NCI-H460 (cell line): ENCODE data around the gene PRELID1. TPM values are rescaled to one million over a fixed set of nuclear protein-coding genes. Genes with fewer than 3 reads are reported as not detected.
"Not testable (repeated sequence)": the region's sequence is repeated elsewhere in the genome, so short reads cannot be mapped to it uniquely, and the experiment has no call there.

ENCODE experiments used
- DNase-seq: peaks from one replicate; pipeline ENCODE4 v3.0.0-alpha.2; 2016; ENCODE audit warnings: low read depth; ENCODE audit errors: extremely low read depth
- total RNA-seq: library from RNA; depleted of rRNA; stranded (reverse); fragments of >200 nt; shearing (Covaris generic); gene quantifications from 2 replicates; pipeline ENCODE4 v1.2.3, GENCODE V29; 2014

The PRELID1 gene
- total RNA-seq, 1 experiment from 2014 or later = 192 TPM

DNA sequence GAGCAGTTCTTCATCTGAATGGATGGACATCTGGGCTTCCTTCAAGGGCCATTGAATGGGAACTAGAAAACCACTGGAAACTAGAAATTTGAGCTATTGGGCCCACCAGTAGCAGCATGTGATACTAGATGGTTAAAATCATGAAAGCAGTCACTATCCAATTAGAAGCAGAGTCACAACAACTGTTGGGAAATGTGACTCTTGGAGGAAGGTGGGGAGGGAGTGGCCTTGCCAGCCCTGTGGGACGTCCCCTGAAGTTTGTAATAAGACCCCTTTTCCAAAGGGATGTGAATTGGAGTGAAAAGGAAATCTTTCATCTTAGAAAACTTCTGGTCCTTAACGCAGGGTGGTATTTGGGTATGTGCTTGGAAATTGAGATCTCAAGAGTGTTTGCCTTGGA lies 5.7 kb upstream of the PRELID1 start:
- DNase-seq = no peak

DNA sequence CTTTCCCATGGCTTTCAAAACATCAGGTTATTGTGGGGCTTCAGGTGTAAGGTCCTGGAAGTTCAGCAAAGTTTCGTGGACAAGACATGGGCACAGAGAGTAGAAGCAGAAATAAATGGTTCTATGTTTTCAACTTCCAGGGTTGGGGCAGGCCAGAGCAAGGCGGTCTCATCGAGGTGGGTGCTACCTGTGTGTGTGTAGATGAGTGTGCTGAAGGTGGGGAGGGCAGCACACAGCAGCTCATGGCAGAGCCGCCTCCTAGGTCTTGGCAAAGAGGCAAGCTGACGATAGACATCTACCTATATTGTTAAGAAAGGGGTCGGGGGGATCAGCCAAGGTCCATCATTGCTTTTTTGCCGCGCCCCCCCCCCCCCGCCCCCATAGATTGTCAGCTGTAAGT lies 3.9 kb upstream of the PRELID1 start:
- no peak for DNase-seq

DNA sequence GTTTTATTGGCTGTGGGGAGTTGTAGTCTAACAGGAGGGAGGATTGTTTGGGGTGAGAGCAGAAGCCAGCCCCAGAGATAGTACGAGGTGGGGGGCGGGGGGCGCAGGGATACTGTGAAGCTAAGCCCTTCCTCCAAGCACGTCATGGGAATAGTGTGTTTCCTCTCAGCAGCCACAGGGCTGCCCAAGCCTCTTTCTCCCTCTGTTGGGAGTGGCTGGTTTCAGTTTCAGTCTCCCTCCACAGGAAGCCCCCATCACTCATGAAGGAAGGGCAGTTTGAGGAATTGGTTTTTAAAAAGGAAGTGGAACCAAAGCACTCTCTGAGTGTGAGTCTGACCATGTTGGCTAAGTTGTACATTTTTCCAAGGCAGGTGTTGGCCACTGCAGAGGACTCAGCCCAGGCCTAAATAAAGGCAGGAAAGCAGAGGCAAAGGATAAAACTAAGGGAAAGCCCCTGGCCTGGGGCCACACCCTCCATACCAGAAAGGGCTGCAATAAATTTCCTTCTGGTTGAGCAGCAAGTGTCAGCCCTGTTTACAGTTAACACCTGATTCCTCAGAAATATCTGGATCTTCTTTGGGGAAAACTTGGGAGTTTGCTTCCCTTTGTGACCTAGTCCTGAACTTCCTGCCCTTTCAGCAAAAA lies 3.2 kb upstream of the PRELID1 start:
- DNase-seq = no peak

- DNase-seq = no peak
Measured at GRCh38 chr5:177300951-177301350, 2.6 kb upstream of the PRELID1 start.

DNA sequence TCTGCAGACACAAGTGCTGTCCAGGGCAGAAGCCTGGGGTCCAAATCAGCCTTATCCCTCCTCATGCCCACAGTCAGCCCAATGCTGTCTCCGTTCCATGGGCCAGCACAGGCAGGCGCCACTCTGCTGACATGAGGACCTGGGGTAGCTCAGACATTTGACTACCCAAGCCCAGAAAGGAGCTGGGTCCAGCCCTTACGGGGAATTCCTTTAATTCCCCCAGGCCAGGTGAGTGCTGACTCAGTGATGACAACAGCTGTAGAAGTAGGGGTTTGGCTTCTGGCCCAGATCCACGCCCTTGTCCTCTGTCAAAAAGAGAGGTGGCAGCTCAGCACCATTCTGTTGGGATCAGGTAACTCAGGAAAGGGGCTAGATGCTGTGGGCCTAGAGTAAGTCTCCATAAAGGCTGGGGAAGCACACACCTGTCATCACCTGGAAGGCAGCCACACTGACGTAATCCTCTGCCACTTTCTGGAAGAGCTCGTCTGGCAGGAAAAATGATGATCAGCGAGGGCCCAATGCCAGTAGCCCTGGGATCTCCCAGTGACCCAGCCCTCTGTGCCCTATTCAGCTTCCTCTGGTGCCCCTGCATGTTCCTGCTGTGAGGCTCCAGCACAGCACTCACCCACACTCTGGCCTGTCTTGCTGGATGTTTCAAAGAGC lies 2.0 kb upstream of the PRELID1 start:
- no peak for DNase-seq

- no peak for DNase-seq
Measured at GRCh38 chr5:177302354-177303110, 1.1 kb upstream of the PRELID1 start.

DNA sequence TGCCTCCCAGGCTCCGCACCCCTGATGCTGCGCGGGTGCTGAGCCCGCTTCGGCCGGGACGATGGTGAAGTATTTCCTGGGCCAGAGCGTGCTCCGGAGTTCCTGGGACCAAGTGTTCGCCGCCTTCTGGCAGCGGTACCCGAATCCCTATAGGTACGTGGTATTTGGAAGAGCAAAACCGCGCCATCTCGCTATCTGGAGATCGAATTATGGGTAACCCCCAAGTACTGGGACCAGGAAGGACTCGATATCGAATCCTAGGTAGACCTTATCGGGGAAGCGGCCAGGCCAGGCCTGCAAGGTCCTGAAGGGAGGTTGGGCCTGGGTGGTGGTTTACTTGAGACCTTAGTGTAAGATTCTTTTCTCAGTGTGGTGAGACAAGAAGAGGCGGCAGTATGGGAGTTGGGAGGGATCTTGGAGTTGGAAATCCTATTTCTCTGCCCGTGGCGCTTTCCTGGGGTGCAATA lies 359 bp downstream of the PRELID1 start:
- no peak for DNase-seq

DNA sequence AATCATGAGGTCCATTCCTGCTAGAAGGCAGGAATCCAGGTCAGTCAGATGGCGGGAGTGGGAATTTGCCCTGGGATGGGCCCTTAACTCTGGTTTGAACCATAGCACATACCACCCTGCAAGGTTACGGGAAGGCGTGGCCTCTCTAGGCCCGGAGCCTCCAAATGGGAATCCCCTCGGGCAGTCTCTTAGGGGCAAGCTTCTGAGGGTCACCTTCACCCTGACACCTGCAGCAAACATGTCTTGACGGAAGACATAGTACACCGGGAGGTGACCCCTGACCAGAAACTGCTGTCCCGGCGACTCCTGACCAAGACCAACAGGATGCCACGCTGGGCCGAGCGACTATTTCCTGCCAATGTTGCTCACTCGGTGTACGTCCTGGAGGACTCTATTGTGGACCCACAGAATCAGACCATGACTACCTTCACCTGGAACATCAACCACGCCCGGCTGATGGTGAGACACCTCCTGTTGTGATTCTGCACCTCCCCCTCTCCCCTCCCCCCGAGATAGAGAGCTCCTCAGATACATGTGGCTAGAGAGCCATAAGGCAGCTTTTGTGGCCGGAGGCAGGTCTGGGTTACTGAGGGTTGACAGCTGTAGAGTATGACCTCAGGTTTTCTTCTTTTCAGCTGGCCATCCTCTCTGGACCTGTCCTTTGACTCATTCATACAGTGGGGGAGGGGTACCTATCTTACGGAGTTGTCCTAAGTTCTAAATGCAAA lies 957 bp downstream of the PRELID1 start:
- DNase-seq = no peak

- not testable (repeated sequence) for DNase-seq
Measured at GRCh38 chr5:177306103-177306640, 2.6 kb downstream of the PRELID1 start.

GRCh38 chr5:177306674-177307543 lies 3.3 kb downstream of the PRELID1 start:
- DNase-seq = no peak

GRCh38 chr5:177307544-177308363 lies 4.2 kb downstream of the PRELID1 start:
- no peak for DNase-seq

DNA sequence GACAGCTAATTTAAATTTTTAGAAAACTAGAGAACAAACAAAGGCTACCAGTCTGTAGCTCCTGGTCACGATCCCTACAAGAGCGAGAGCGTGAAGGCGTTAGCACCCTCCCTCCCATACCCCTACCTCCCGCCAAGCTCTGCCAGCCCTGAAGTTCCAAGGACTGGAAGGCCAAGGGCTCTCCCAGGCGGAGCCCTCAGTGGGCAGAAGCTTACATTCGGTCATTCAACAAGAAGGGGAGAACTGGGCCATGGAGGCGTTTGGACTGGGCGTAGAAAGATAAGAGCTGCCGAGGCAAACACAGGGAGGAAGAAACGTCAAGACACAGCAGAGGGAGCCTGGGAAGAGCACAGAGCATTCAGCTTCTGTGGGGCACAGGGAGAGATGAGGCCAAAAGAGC lies 5.1 kb downstream of the PRELID1 start:
- no peak for DNase-seq

GRCh38 chr5:177309351-177310191 lies 6.0 kb downstream of the PRELID1 start:
- peak; percentile 73 for DNase-seq

DNA sequence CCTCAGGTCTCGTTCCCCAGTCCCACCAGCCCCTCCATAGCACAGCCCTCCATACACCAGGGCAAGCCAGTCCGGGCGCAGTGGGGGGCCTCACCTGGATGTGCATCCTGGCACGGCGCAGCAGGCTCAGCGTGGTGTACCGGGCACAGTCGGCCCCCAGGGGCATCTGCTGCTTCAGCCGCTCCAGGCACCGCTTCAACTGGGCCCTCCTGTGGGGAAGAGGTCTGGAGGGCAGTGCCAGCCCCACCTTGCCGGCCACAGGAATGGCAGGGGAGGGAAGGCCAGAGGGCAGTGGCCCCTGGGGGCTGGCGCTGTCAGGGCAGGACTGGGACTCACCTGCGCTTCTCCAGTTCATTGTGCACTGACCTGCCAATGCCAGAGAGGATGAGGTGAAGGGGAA lies 6.7 kb downstream of the PRELID1 start:
- DNase-seq = no peak

DNA sequence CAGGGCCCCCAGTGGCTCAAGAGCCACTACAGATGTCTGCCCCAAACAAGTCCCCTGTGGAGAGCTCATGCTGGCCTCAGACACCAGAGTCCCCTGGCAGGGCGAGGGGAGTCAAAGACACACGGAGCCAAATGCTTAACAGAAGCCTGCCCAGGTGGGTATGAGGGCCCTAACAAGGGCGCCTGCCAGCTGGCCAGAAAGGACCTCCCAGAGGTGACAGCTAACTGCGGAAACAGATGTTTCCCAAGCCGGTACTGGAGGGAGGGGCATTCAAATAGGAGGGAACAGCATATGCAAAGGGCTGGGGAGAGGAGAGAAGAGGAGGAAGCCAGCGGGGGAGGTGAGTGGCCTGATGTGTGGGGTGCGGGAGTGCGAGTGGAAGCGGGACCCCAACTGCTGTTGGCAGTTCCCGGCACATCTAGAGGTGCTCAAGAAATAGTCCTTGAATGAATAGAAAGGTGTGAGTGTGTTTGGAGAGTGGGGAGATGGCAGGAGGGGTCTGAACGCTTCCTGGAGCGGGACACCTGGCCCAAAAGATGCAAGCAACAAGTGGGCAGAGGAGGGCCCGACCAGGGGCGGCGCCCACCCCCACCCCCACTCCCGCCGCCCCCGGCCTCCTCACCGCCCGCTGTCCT lies 7.3 kb downstream of the PRELID1 start:
- DNase-seq = no peak

DNA sequence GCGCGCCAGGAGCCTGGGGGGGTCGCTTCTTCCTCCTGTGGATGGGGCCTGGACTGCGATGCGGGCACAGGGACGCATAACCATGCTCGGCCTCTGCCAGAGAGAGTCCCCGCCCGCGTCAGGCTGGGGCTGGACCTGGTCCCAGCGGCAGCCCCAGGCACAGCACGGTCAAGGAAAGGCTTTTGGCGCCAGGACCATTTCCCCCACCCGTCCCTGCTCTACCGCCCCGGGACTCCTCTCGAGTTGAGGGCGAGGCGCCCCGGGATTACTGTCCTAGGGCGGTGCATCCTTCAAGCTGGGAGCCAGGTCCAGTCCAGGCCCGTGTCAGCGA lies 7.8 kb downstream of the PRELID1 start:
- no peak for DNase-seq

- DNase-seq = peak; percentile 96
Measured at GRCh38 chr5:177311723-177312648, 8.4 kb downstream of the PRELID1 start, which contains the start of gene MXD3. Gene MXD3, minus strand, starts transcription at chr5:177311898. Its CDS starts 68 bp downstream, at chr5:177311830.
